G401 (cell line): ENCODE data around the gene UFSP1. TPM values are rescaled to one million over a fixed set of nuclear protein-coding genes. Genes with fewer than 3 reads are reported as not detected.

Experiments used
- total RNA-seq: library from RNA; depleted of rRNA; stranded (reverse); fragments of >200 nt; shearing (Covaris generic); gene quantifications from 2 replicates; pipeline ENCODE4 v1.2.3, GENCODE V29; 2014; rRNA removed

The UFSP1 gene
- total RNA-seq, 1 experiment from 2014 or later: 3.6 TPM

Other genes starting within 250 kb of the UFSP1 start
- gene TFR2, start 248.2 kb downstream of the UFSP1 start, total RNA-seq: 1.1 and 1.7 TPM in 2 replicates
- gene ACTL6B, start 233.3 kb downstream of the UFSP1 start, total RNA-seq: 0.14 TPM in 1 of 2 replicates, not detected in the other
- gene GNB2, start 216.0 kb downstream of the UFSP1 start, total RNA-seq: 232 and 241 TPM in 2 replicates
- 20.6 and 28.1 TPM in 2 replicates for gene GIGYF1, start 195.5 kb downstream of the UFSP1 start, total RNA-seq
- 116 and 136 TPM in 2 replicates for gene POP7, start 183.6 kb downstream of the UFSP1 start, total RNA-seq
- not detected in 2 replicates for gene EPO, start 169.2 kb downstream of the UFSP1 start, total RNA-seq
- gene ZAN, start 156.1 kb downstream of the UFSP1 start, total RNA-seq: not detected in 2 replicates
- gene EPHB4, start 62.2 kb downstream of the UFSP1 start, total RNA-seq: 86.6 and 107 TPM in 2 replicates
- gene SLC12A9, start 37.0 kb downstream of the UFSP1 start, total RNA-seq: 15.8 and 25.8 TPM in 2 replicates
- 360 and 395 TPM in 2 replicates for gene TRIP6, start 22.3 kb downstream of the UFSP1 start, total RNA-seq
- gene SRRT, start 14.6 kb downstream of the UFSP1 start, total RNA-seq: 92.2 and 134 TPM in 2 replicates
- 3.6 and 5.0 TPM in 2 replicates for gene ACHE, start 6.2 kb upstream of the UFSP1 start, total RNA-seq
- gene MUC3A, start 59.8 kb upstream of the UFSP1 start, total RNA-seq: 0.37 TPM in 1 of 2 replicates, not detected in the other
- not detected in 2 replicates for gene MUC12, start 79.8 kb upstream of the UFSP1 start, total RNA-seq
- gene MUC17, start 130.4 kb upstream of the UFSP1 start, total RNA-seq: 0.06 TPM in 1 of 2 replicates, not detected in the other
- gene TRIM56, start 195.8 kb upstream of the UFSP1 start, total RNA-seq: 5.6 and 9.9 TPM in 2 replicates
- 103 and 113 TPM in 2 replicates for gene SERPINE1, start 237.4 kb upstream of the UFSP1 start, total RNA-seq